Measurements from ENCODE around the gene ATP13A3.
"Not testable (repeated sequence)": the region's sequence is repeated elsewhere in the genome, so short reads cannot be mapped to it uniquely, and the experiment has no call there.

Gene ATP13A3

GRCh38 chr3:194486540-194487288 lies at the start of gene ATP13A3:
TSS of gene ATP13A3 (minus strand) at chr3:194487002. CDS start at chr3:194462190, 24,812 bp downstream.
- peak; percentile 82 for DNase-seq (ENCODE audit: low read depth)

GRCh38 chr3:194535199-194535598 lies 48.4 kb upstream of the ATP13A3 start:
- not testable (repeated sequence) for DNase-seq (ENCODE audit: low read depth)

- no peak for DNase-seq (ENCODE audit: low read depth)
These were observed 47.4 kb upstream of the ATP13A3 start for GRCh38 chr3:194534243-194534642.

- DNase-seq (ENCODE audit: low read depth) = no peak
These were observed 45.8 kb upstream of the ATP13A3 start for GRCh38 chr3:194532591-194532990.

GRCh38 chr3:194527726-194528125 lies 40.9 kb upstream of the ATP13A3 start:
- no peak for DNase-seq (ENCODE audit: low read depth)

GRCh38 chr3:194526164-194526563 lies 39.4 kb upstream of the ATP13A3 start:
- DNase-seq (ENCODE audit: low read depth) = no peak

- no peak for DNase-seq (ENCODE audit: low read depth)
These were observed 35.8 kb upstream of the ATP13A3 start for GRCh38 chr3:194522579-194523046.

GRCh38 chr3:194521510-194522260 lies 34.9 kb upstream of the ATP13A3 start:
- DNase-seq (ENCODE audit: low read depth) = no peak

GRCh38 chr3:194520682-194521162 lies 33.9 kb upstream of the ATP13A3 start:
- peak; percentile 3 for DNase-seq (ENCODE audit: low read depth)

GRCh38 chr3:194520201-194520600 lies 33.4 kb upstream of the ATP13A3 start:
- not testable (repeated sequence) for DNase-seq (ENCODE audit: low read depth)

- DNase-seq (ENCODE audit: low read depth) = no peak
These were observed 31.9 kb upstream of the ATP13A3 start for GRCh38 chr3:194518652-194519051.

- no peak for DNase-seq (ENCODE audit: low read depth)
These were observed 30.5 kb upstream of the ATP13A3 start for GRCh38 chr3:194517333-194517732.

GRCh38 chr3:194514626-194515025 lies 27.8 kb upstream of the ATP13A3 start:
- no peak for DNase-seq (ENCODE audit: low read depth)

- DNase-seq (ENCODE audit: low read depth) = no peak
These were observed 26.2 kb upstream of the ATP13A3 start for GRCh38 chr3:194512895-194513601.

- DNase-seq (ENCODE audit: low read depth) = no peak
These were observed 22.0 kb upstream of the ATP13A3 start for GRCh38 chr3:194508491-194509453.

GRCh38 chr3:194507571-194507970 lies 20.8 kb upstream of the ATP13A3 start:
- no peak for DNase-seq (ENCODE audit: low read depth)

GRCh38 chr3:194505791-194506415 lies 19.1 kb upstream of the ATP13A3 start:
- DNase-seq (ENCODE audit: low read depth) = no peak

GRCh38 chr3:194504861-194505260 lies 18.1 kb upstream of the ATP13A3 start:
- DNase-seq (ENCODE audit: low read depth) = no peak

GRCh38 chr3:194504146-194504545 lies 17.3 kb upstream of the ATP13A3 start:
- DNase-seq (ENCODE audit: low read depth) = no peak

GRCh38 chr3:194503081-194503531 lies 16.3 kb upstream of the ATP13A3 start:
- no peak for DNase-seq (ENCODE audit: low read depth)

- DNase-seq (ENCODE audit: low read depth) = no peak
These were observed 13.4 kb upstream of the ATP13A3 start for GRCh38 chr3:194500198-194500597.

Measured in activated gamma-delta T cell treated with anti-CD3 and anti-CD28 coated beads, Interleukin-2, amount 50 U/mL, for 16 hours (primary cell).